Heart left ventricle (tissue), 16 donors: ENCODE measurements around the gene FURIN. TPM values are rescaled to one million over a fixed set of nuclear protein-coding genes. Genes with fewer than 3 reads are reported as not detected.

Experiments
- ATAC-seq, 4 donors: fragments of 200-7000 bp; cut with Tn5 transposase; one replicate each; pipeline ENCODE4 v1.9.1; 2020 to 2022; ENCODE audit warnings: moderate library complexity in 4 of 4, mild to moderate bottlenecking in 3 of 4, moderate number of reproducible peaks in 1 of 4
- DNase-seq, 5 donors: peaks; one replicate each; pipeline ENCODE4 v3.0.0-alpha.2; 2020
- H3K27ac ChIP-seq, 12 donors: fragments of 200-600 bp; sonication (generic) in 4 of 12; one replicate each; pipeline versions ENCODE4 v1.5.0 to v1.8.0; 2016 to 2022; ENCODE audit warnings: mild to moderate bottlenecking in 2 of 12
- H3K27me3 ChIP-seq, 9 donors: fragments of 200-600 bp; sonication (generic) in 2 of 9; one replicate each; pipeline versions ENCODE4 v1.5.1 to v1.8.0; 2016 to 2022; ENCODE audit warnings: mild to moderate bottlenecking in 3 of 9
- H3K36me3 ChIP-seq, 9 donors: fragments of 200-600 bp; sonication (generic) in 2 of 9; one replicate each; pipeline versions ENCODE4 v1.5.0 to v1.8.0; 2018 to 2022; ENCODE audit warnings: mild to moderate bottlenecking in 2 of 9
- H3K4me1 ChIP-seq, 12 donors: fragments of 200-600 bp; sonication (generic) in 4 of 12; one replicate each; pipeline versions ENCODE4 v1.5.0 to v1.8.0; 2016 to 2022; ENCODE audit warnings: mild to moderate bottlenecking in 3 of 12
- H3K4me3 ChIP-seq, 12 donors: fragments of 200-600 bp; sonication (generic) in 4 of 12; one replicate each; pipeline versions ENCODE4 v1.5.0 to v1.8.0; 2017 to 2022; ENCODE audit warnings: mild to moderate bottlenecking in 9 of 12, moderate library complexity in 4 of 12
- H3K9me3 ChIP-seq, 12 donors: fragments of 200-600 bp; sonication (generic) in 4 of 12; one replicate each; pipeline versions ENCODE4 v1.5.0 to v1.8.0; 2016 to 2022; ENCODE audit warnings: mild to moderate bottlenecking in 1 of 12
- POLR2A ChIP-seq, 2 donors: fragments of 450-650 bp; IDR thresholded peaks; one replicate each; pipeline ENCODE4 v1.6.1; 2017; ENCODE audit warnings: antibody characterized with exemption in 2 of 2, mild to moderate bottlenecking in 2 of 2, moderate library complexity in 2 of 2
- WGBS, 4 donors: extraction: QIAGEN DNeasy Blood & Tissue Kit in 2 of 4; methylation state at CpG; one replicate each; pipeline versions ENCODE4 v1.1.5 to v1.1.7; 2013 to 2018; 5-methylcytosine and 5-hydroxymethylcytosine counted together
- intact Hi-C, 10 donors: fragments of 100-400 bp; cut with DNase I; formaldehyde crosslinking; loops; one replicate each; pipeline versions ENCODE4 v1.11.1 to v1.14.2; 2022
- polyA plus RNA-seq, 2 donors: library from polyadenylated mRNA; stranded (reverse); fragments of 200-250 nt; gene quantifications; one replicate each; pipeline ENCODE4 v1.2.3, GENCODE V29; 2013
- total RNA-seq, 9 donors: library from RNA; depleted of rRNA in 2 of 9; stranded (reverse); fragments of >200 nt in 2 of 9; fragmentation: NEBNext Ultra II Directional in 3 of 9; extraction: Animal tissue kit (Norgen Biotek cat#: 25700) in 3 of 9; gene quantifications; one replicate each; pipeline versions ENCODE4 v1.1.0 to v1.2.4, GENCODE V29; 2016 to 2023
- TF ChIP-seq, protein P1 (sequence below), 12 donors: fragments of 200-600 bp; sonication (generic) in 4 of 12; IDR thresholded peaks; one replicate each; pipeline versions ENCODE4 v1.5.0 to v1.8.0; 2018 to 2022; ENCODE audit warnings: antibody characterized with exemption in 12 of 12, mild to moderate bottlenecking in 5 of 12
- donor health status: ischemic (EF 13 %, LVEDD 7.1; RV severe dilation, severe dysfunction).
- donor health status: healthy with polysubstance abuse.
- donor health status: DM: no; HTN: yes; CAD: no.
- donor health status: DM: no; HTN: no; CAD: no.
- donor health status: ischemic (EF 25% LVEDD 6.9; RV normal size, moderate dysfunction).
- donor health status: ischemic (EF 25% LVEDD 5.7; RV mildly dilated, moderate dysfunction).
- donor health status: healthy.
- donor health status: DM: yes; HTN: yes; CAD: no.
- donor health status: ischemic (EF 35%, LVEDD 5.7; RV mildly dilated, moderate dysfunction).
- donor health status: nonischemic (EF 11% LVEDD 7.7; RV severe dilation, severe dysfunction).
- donor health status: DM: yes; HTN: yes; CAD: no.
- donor health status: PGD.
- donor health status: ischemic (EF 29% LVEDD 5.4; RV normal size, mild dysfunction).
- donor health status: nonischemic (EF 23%, LVEDD 6.1; RV moderate dilation, normal function).

Gene FURIN
- total and polyA plus RNA-seq, 11 donors: 37.2 to 174 (median 64.8) TPM

DNA sequence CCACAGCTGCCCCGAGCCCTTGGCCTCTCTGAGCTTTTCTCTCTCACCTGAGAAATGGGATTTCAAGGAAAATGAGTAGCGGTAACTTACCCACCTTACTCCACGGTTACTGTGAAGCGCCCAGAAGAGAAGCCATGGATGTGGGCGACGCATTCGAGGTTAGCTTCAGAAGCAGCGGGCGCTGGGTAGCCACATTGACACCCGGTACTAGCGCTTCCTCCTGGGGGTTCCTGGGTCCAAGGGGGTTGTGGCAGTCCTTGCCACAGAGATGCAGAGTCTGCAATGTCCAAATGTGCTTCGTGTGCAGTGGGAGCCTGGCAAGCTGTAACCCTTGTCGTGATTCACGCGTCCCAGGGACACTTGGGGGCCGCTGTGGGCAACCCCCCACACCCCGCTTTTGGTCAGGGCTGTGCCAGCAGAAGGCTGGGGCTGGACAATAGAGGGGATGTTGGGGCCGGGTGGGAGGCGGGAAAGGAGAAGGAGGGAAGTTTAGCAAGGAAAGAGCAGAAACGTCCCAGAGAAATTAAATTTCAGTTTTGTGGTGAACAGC is 41.4 kb upstream of the FURIN start:
- intact Hi-C loops: loop anchor here in 1 of 10 donors (10.0 kb wide), 1 partner anchor 92 kb away; no protein-coding TSS in a partner anchor
- Histone ChIP-seq H3K27ac (no peak overlapping the region), H3K9me3 (no peaks in the 10 kb centered on the region), H3K27me3 (no peaks in the 10 kb centered on the region), H3K4me3 (no peak overlapping the region), H3K4me1 (peaks cover 0 to 25% (median 0%) of the 10 kb centered on the region in 12 donors), H3K36me3 (no peaks in the 10 kb centered on the region)
- no peak for DNase-seq
- no peak for TF ChIP-seq POLR2A (IDR thresholded peaks at IDR 0.05)
- TF ChIP-seq, protein P1, sequence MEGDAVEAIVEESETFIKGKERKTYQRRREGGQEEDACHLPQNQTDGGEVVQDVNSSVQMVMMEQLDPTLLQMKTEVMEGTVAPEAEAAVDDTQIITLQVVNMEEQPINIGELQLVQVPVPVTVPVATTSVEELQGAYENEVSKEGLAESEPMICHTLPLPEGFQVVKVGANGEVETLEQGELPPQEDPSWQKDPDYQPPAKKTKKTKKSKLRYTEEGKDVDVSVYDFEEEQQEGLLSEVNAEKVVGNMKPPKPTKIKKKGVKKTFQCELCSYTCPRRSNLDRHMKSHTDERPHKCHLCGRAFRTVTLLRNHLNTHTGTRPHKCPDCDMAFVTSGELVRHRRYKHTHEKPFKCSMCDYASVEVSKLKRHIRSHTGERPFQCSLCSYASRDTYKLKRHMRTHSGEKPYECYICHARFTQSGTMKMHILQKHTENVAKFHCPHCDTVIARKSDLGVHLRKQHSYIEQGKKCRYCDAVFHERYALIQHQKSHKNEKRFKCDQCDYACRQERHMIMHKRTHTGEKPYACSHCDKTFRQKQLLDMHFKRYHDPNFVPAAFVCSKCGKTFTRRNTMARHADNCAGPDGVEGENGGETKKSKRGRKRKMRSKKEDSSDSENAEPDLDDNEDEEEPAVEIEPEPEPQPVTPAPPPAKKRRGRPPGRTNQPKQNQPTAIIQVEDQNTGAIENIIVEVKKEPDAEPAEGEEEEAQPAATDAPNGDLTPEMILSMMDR (IDR thresholded peaks at IDR 0.05): no peak
- WGBS, 4 donors: 87 to 92% (median 92%) methylated on average over 20 of the region's 20 CpGs
- no peak for ATAC-seq

- no peak overlapping the region for H3K27ac ChIP-seq
- intact Hi-C loops: loop anchor here in 1 of 10 donors (10.0 kb wide), 1 partner anchor 93 kb away; no protein-coding TSS in a partner anchor
- no peak for ATAC-seq
- 86 to 94% (median 88%) methylated on average over 7 to 12 of the region's 12 CpGs for WGBS, 4 donors
- TF ChIP-seq, protein P1 (IDR thresholded peaks at IDR 0.05): no peak
- TF ChIP-seq POLR2A (IDR thresholded peaks at IDR 0.05): no peak
- H3K27me3 ChIP-seq: no peaks in the 10 kb centered on the region
- H3K9me3 ChIP-seq: no peaks in the 10 kb centered on the region
- H3K36me3 ChIP-seq: no peaks in the 10 kb centered on the region
- H3K4me1 ChIP-seq: peaks cover 0 to 25% (median 0%) of the 10 kb centered on the region in 12 donors
- no peak for DNase-seq
- H3K4me3 ChIP-seq: no peak overlapping the region
Measured at GRCh38 chr15:90828111-90828510, 40.3 kb upstream of the FURIN start.

GRCh38 chr15:90829126-90829525 is 39.3 kb upstream of the FURIN start:
- H3K4me1 ChIP-seq: peaks cover 0 to 25% (median 0%) of the 10 kb centered on the region in 12 donors
- no peaks in the 10 kb centered on the region for H3K36me3 ChIP-seq
- peak overlapping the region in 1 of 12 donors; percentile 92 for H3K27ac ChIP-seq
- WGBS, 4 donors: 84 to 92% (median 89%) methylated on average over 6 of the region's 6 CpGs
- DNase-seq: no peak
- TF ChIP-seq POLR2A (IDR thresholded peaks at IDR 0.05): no peak
- H3K4me3 ChIP-seq: no peak overlapping the region
- ATAC-seq: no peak
- H3K27me3 ChIP-seq: no peaks in the 10 kb centered on the region
- H3K9me3 ChIP-seq: no peaks in the 10 kb centered on the region
- intact Hi-C loops: loop anchor here in 1 of 10 donors (10.0 kb wide), 1 partner anchor 94 kb away; no protein-coding TSS in a partner anchor

GRCh38 chr15:90829942-90830440 is 38.4 kb upstream of the FURIN start:
- H3K36me3 ChIP-seq: no peaks in the 10 kb centered on the region
- TF ChIP-seq POLR2A (IDR thresholded peaks at IDR 0.05): no peak
- TF ChIP-seq, protein P1 (IDR thresholded peaks at IDR 0.05): no peak
- H3K4me3 ChIP-seq: peak overlapping the region in 1 of 12 donors; percentile 26
- peaks cover 0 to 25% (median 0%) of the 10 kb centered on the region in 12 donors for H3K4me1 ChIP-seq
- H3K9me3 ChIP-seq: no peaks in the 10 kb centered on the region
- peak overlapping the region in 2 of 12 donors; percentile 18 to 92 for H3K27ac ChIP-seq
- intact Hi-C loops: loop anchor here in 2 of 10 donors (10.0 kb wide), 2 partner anchors 55 to 95 kb away; no protein-coding TSS in a partner anchor
- DNase-seq (peak in 2 of 5 donors; percentile 38 to 50), ATAC-seq (peak; percentile 52 to 83 (median 68))
- H3K27me3 ChIP-seq: no peaks in the 10 kb centered on the region
- 57 to 76% (median 70%) methylated on average over 14 to 15 of the region's 15 CpGs for WGBS, 4 donors
